ENCODE measurements around the gene TTC7B.

The TTC7B gene

DNA sequence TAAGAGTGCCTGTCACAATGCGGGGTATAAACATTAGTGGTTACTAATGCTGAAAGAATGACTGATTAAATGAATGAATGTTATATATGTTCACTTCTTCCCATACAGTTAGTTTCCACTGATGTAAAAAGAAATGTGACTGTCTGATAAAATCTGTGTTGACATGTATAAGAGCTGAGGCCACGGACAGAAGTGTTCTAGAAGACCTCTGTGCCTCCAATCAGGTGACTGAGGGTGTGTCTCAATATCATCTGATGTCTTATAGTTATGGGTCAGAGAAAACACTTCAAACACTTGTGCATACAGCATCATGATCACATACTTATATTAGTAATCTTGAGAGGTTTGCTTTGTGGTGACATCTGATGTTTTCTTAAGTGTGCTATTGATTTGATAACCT lies 183.4 kb downstream of the TTC7B start:
- no peaks in the 10 kb centered on the region for H3K9me3 ChIP-seq (ENCODE audit: control insufficient read depth, low read length)
- H3K36me3 ChIP-seq (ENCODE audit: control insufficient read depth, insufficient read depth, low read length), result no peaks in the 10 kb centered on the region
- DNase-seq, result no peak
- H3K27me3 ChIP-seq (replicated peaks; ENCODE audit: control insufficient read depth, insufficient read depth, low read length, poor library complexity, severe bottlenecking), result no peaks in the 10 kb centered on the region
- no peaks in the 10 kb centered on the region for H3K4me1 ChIP-seq (ENCODE audit: control insufficient read depth, insufficient read depth, low read length, poor library complexity, severe bottlenecking)
- H3K27ac ChIP-seq (ENCODE audit: insufficient read depth, low read length, poor library complexity, severe bottlenecking), result no peak overlapping the region
- no peak overlapping the region for H3K4me3 ChIP-seq (ENCODE audit: insufficient read depth, low read depth, low read length, poor library complexity, severe bottlenecking)

DNA sequence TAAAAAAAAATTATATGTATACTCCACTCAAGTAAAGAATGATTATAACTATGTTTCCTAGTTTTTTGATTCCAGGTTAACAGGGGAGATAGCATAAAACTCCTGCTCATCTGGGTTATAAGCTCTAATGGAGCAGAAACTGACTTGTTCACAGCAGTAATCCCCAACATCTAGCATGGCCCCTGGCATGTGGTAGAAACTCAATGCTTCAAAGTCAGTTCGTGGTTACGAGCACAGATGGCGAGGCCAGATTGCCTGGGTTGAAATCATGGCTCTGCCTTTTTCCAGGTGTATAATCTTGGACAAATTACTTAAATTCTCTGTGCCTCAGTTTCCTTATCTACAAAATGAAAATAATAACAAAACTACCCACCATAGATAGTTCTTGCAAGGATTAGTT lies 183.8 kb downstream of the TTC7B start:
- no peak for DNase-seq

DNA sequence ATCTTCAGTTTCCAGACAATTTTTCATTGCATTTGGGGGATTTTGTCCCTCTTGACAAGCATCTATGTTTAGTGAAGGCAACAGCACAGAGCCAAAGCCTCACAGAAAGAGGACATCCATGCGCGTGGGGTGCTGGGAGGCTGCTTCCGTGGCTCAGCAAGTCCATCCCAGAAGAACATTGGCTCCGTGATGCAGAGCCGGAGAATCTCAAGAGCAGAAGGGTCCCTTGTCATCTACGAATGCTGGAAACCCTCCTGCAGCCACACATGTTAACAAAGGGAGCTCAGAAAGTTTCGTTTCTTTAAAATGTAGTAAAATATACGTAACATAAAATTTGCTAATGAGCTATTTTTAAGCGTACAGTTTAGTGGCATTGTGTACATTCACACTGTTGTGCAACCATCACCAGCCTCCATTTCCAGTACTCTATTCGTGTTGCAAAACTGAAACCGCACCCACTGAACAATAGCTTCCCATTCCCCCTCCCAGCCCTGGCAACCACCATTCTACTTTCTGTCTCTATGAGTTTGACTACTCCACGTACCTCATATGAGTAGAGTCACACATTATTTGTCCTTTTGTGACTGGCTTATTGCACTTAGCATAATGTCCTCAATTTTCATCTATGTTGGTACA lies 185.9 kb downstream of the TTC7B start:
- Histone ChIP-seq H3K9me3 (ENCODE audit: control insufficient read depth, low read length) (no peaks in the 10 kb centered on the region), H3K36me3 (ENCODE audit: control insufficient read depth, insufficient read depth, low read length) (no peaks in the 10 kb centered on the region), H3K4me3 (ENCODE audit: insufficient read depth, low read depth, low read length, poor library complexity, severe bottlenecking) (no peak overlapping the region), H3K27ac (ENCODE audit: insufficient read depth, low read length, poor library complexity, severe bottlenecking) (no peak overlapping the region), H3K4me1 (ENCODE audit: control insufficient read depth, insufficient read depth, low read length, poor library complexity, severe bottlenecking) (no peaks in the 10 kb centered on the region), H3K27me3 (replicated peaks; ENCODE audit: control insufficient read depth, insufficient read depth, low read length, poor library complexity, severe bottlenecking) (no peaks in the 10 kb centered on the region)
- no peak for DNase-seq

More for the DNA sequence above, 183.8 kb downstream of the TTC7B start:
- Histone ChIP-seq H3K9me3 (ENCODE audit: control insufficient read depth, low read length) (no peaks in the 10 kb centered on the region), H3K36me3 (ENCODE audit: control insufficient read depth, insufficient read depth, low read length) (no peaks in the 10 kb centered on the region), H3K27me3 (replicated peaks; ENCODE audit: control insufficient read depth, insufficient read depth, low read length, poor library complexity, severe bottlenecking) (no peaks in the 10 kb centered on the region), H3K4me3 (ENCODE audit: insufficient read depth, low read depth, low read length, poor library complexity, severe bottlenecking) (no peak overlapping the region), H3K27ac (ENCODE audit: insufficient read depth, low read length, poor library complexity, severe bottlenecking) (no peak overlapping the region), H3K4me1 (ENCODE audit: control insufficient read depth, insufficient read depth, low read length, poor library complexity, severe bottlenecking) (no peaks in the 10 kb centered on the region)

DNA sequence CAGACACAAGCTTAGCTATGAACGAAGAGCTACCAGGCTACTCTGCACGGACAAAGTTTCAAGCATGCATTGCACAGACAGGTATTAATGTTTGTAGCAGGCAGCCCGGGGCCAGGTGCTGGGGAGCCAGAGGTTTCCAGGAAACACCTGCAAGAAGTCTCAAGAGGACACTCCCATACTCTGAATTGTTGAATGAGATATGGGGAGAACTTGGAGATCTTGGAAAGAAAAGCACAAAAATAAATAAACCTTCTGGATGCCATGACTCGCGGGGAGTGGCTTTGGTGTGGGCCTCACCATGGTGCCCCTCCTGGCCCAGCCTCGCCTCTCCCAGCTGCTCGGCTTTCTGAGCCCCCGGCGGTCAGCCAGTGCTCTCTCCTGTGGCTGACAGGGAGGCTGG lies 186.8 kb downstream of the TTC7B start:
- H3K4me3 ChIP-seq (ENCODE audit: insufficient read depth, low read depth, low read length, poor library complexity, severe bottlenecking), result no peak overlapping the region
- no peak for DNase-seq
- H3K4me1 ChIP-seq (ENCODE audit: control insufficient read depth, insufficient read depth, low read length, poor library complexity, severe bottlenecking), result no peaks in the 10 kb centered on the region
- no peaks in the 10 kb centered on the region for H3K27me3 ChIP-seq (replicated peaks; ENCODE audit: control insufficient read depth, insufficient read depth, low read length, poor library complexity, severe bottlenecking)
- no peak overlapping the region for H3K27ac ChIP-seq (ENCODE audit: insufficient read depth, low read length, poor library complexity, severe bottlenecking)
- no peaks in the 10 kb centered on the region for H3K36me3 ChIP-seq (ENCODE audit: control insufficient read depth, insufficient read depth, low read length)
- H3K9me3 ChIP-seq (ENCODE audit: control insufficient read depth, low read length), result no peaks in the 10 kb centered on the region

DNA sequence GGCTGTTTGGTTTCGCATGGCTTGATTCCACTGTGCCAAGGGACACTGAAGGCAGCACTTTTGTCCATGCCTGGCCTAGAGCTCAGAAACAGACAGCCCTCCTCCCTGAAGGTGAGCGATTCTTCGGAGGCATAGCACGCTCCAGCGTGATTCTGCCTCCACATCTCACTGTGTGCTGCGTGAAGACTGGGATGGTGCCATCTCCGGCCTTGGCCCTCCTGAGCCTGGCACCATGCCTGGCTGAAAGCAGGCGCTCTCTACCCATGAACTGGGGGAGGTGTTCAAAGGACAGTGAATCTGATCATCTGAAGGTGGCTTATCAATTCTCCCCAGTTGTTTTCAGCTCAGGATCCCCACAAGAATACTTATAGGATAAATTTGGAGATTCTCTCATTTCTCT lies 187.4 kb downstream of the TTC7B start:
- H3K4me1 ChIP-seq (ENCODE audit: control insufficient read depth, insufficient read depth, low read length, poor library complexity, severe bottlenecking), result no peaks in the 10 kb centered on the region

DNA sequence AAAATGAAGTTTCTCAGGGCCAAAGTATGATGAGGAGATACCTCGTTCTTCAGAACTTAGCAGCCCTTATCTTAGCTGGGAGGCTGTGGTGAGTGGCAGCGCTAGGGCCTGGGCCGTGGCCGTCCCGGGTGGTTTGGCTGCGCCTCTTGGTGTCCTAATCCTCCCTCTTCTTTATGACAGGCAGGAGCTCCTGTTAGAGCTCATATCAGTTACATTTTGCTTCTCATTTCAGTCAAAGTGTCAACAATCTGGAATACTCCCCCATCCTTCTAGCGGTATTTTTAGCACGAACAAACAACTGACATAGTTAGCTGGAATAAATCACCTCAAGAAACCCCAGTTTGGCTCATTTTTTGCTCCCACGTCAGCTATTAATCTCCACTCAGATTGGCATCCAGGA lies 188.8 kb downstream of the TTC7B start:
- Histone ChIP-seq H3K36me3 (ENCODE audit: control insufficient read depth, insufficient read depth, low read length) (no peaks in the 10 kb centered on the region), H3K4me3 (ENCODE audit: insufficient read depth, low read depth, low read length, poor library complexity, severe bottlenecking) (no peak overlapping the region), H3K4me1 (ENCODE audit: control insufficient read depth, insufficient read depth, low read length, poor library complexity, severe bottlenecking) (no peaks in the 10 kb centered on the region), H3K9me3 (ENCODE audit: control insufficient read depth, low read length) (no peaks in the 10 kb centered on the region), H3K27ac (ENCODE audit: insufficient read depth, low read length, poor library complexity, severe bottlenecking) (no peak overlapping the region), H3K27me3 (replicated peaks; ENCODE audit: control insufficient read depth, insufficient read depth, low read length, poor library complexity, severe bottlenecking) (no peaks in the 10 kb centered on the region)
- DNase-seq, result no peak

More for the DNA sequence above, 187.4 kb downstream of the TTC7B start:
- no peaks in the 10 kb centered on the region for H3K9me3 ChIP-seq (ENCODE audit: control insufficient read depth, low read length)
- no peaks in the 10 kb centered on the region for H3K27me3 ChIP-seq (replicated peaks; ENCODE audit: control insufficient read depth, insufficient read depth, low read length, poor library complexity, severe bottlenecking)
- DNase-seq, result no peak
- H3K36me3 ChIP-seq (ENCODE audit: control insufficient read depth, insufficient read depth, low read length), result no peaks in the 10 kb centered on the region
- no peak overlapping the region for H3K27ac ChIP-seq (ENCODE audit: insufficient read depth, low read length, poor library complexity, severe bottlenecking)
- no peak overlapping the region for H3K4me3 ChIP-seq (ENCODE audit: insufficient read depth, low read depth, low read length, poor library complexity, severe bottlenecking)

DNA sequence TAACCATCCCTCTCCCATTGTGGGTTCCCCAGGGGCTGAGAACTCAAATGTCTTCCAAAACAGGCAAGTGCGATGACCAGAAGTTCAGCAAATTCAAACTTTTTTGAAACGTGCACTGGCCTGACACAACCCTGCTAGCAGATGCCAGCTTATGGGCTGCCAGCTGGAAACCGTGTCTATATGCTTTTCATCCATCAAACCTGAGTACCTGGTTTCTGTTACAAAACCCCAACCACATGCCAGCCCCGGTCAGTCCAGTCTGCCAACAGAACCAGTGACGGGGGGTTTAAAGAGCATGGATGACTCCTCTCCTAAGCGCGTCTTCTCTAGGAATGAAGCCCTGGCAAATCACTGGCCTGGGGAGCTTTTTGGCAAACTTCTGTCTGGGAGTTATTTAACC lies 189.7 kb downstream of the TTC7B start:
- no peak overlapping the region for H3K27ac ChIP-seq (ENCODE audit: insufficient read depth, low read length, poor library complexity, severe bottlenecking)
- no peaks in the 10 kb centered on the region for H3K9me3 ChIP-seq (ENCODE audit: control insufficient read depth, low read length)
- H3K4me3 ChIP-seq (ENCODE audit: insufficient read depth, low read depth, low read length, poor library complexity, severe bottlenecking), result no peak overlapping the region
- H3K36me3 ChIP-seq (ENCODE audit: control insufficient read depth, insufficient read depth, low read length), result no peaks in the 10 kb centered on the region
- H3K27me3 ChIP-seq (replicated peaks; ENCODE audit: control insufficient read depth, insufficient read depth, low read length, poor library complexity, severe bottlenecking), result no peaks in the 10 kb centered on the region
- H3K4me1 ChIP-seq (ENCODE audit: control insufficient read depth, insufficient read depth, low read length, poor library complexity, severe bottlenecking), result no peaks in the 10 kb centered on the region
- no peak for DNase-seq

DNA sequence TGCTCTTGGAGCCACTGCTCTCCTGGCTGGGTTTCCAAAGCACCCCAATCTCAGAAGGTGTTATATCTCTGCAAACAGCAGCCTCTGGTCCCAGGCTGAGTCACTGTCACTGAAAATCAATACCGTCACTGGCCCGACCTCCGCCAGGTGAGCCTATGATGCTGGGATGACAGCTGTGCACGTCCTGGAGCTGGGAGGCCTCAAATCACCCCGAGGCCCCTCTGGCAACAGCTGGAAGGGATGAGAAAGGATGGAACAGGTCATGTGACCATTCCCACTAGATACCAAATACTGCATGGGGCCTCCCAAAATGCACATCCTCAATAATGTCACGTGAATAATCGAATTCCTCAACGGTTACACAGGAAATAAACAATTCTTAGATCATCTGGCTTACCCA lies 190.8 kb downstream of the TTC7B start:
- Histone ChIP-seq H3K9me3 (ENCODE audit: control insufficient read depth, low read length) (no peaks in the 10 kb centered on the region), H3K27me3 (replicated peaks; ENCODE audit: control insufficient read depth, insufficient read depth, low read length, poor library complexity, severe bottlenecking) (no peaks in the 10 kb centered on the region), H3K4me3 (ENCODE audit: insufficient read depth, low read depth, low read length, poor library complexity, severe bottlenecking) (no peak overlapping the region), H3K27ac (ENCODE audit: insufficient read depth, low read length, poor library complexity, severe bottlenecking) (no peak overlapping the region), H3K4me1 (ENCODE audit: control insufficient read depth, insufficient read depth, low read length, poor library complexity, severe bottlenecking) (no peaks in the 10 kb centered on the region), H3K36me3 (ENCODE audit: control insufficient read depth, insufficient read depth, low read length) (no peaks in the 10 kb centered on the region)
- DNase-seq, result no peak

DNA sequence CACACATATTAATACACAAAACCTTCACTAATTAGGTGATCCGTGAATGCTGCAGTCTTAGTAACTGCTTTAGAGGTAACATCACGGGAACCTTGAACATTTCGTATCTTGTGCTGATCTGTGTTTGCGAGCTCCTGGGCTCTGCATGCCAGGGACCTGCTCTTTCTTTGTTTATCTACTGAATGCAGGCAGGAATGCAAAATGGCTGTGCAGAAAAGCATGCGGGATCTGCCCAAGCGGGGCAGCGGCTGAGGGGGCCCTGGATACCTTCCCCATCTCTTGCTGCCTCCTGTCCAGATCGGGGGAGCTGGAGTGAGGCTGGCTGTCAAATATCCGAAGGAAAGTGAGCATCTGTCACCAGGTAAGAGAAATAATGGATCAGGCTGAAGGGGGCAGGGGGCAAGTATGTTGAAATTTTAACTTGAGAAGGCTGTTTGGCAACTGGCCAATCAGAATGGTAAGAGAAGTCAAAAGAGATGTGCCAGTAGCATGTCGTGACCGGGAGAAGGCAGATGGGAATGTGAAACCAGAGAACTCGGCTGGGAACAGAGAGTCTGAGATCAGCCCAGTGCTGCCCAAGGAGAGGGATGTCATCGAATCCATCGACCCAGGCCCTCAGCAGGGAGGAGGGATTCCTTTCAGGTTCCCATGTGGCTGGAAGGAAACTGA lies 191.4 kb downstream of the TTC7B start:
- H3K27me3 ChIP-seq (replicated peaks; ENCODE audit: control insufficient read depth, insufficient read depth, low read length, poor library complexity, severe bottlenecking), result no peaks in the 10 kb centered on the region
- no peaks in the 10 kb centered on the region for H3K9me3 ChIP-seq (ENCODE audit: control insufficient read depth, low read length)
- H3K36me3 ChIP-seq (ENCODE audit: control insufficient read depth, insufficient read depth, low read length), result no peaks in the 10 kb centered on the region
- H3K4me1 ChIP-seq (ENCODE audit: control insufficient read depth, insufficient read depth, low read length, poor library complexity, severe bottlenecking), result no peaks in the 10 kb centered on the region
- H3K27ac ChIP-seq (ENCODE audit: insufficient read depth, low read length, poor library complexity, severe bottlenecking), result no peak overlapping the region
- DNase-seq, result no peak
- H3K4me3 ChIP-seq (ENCODE audit: insufficient read depth, low read depth, low read length, poor library complexity, severe bottlenecking), result no peak overlapping the region

DNA sequence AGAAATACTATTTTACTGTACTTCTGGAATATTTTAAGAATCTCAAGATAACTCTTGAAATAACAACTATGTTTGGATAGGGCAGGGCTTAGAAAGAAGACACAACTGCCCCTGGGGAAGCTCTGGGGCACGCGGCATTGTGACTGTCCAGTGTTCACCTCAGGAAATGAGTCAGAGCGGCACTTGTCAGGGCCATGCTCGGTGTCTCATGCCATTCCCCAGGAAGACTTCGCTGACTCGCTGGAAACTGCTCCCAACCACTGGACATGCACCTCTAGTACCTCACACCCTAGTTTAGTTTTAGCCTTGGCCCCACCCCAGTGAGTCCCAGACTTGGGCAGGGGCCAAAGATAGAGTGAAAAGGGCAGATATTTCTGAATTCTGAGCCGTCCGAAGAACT lies 192.0 kb downstream of the TTC7B start:
- H3K36me3 ChIP-seq (ENCODE audit: control insufficient read depth, insufficient read depth, low read length), result no peaks in the 10 kb centered on the region
- no peak for DNase-seq
- H3K4me3 ChIP-seq (ENCODE audit: insufficient read depth, low read depth, low read length, poor library complexity, severe bottlenecking), result no peak overlapping the region
- H3K27ac ChIP-seq (ENCODE audit: insufficient read depth, low read length, poor library complexity, severe bottlenecking), result no peak overlapping the region
- H3K9me3 ChIP-seq (ENCODE audit: control insufficient read depth, low read length), result no peaks in the 10 kb centered on the region
- no peaks in the 10 kb centered on the region for H3K4me1 ChIP-seq (ENCODE audit: control insufficient read depth, insufficient read depth, low read length, poor library complexity, severe bottlenecking)
- no peaks in the 10 kb centered on the region for H3K27me3 ChIP-seq (replicated peaks; ENCODE audit: control insufficient read depth, insufficient read depth, low read length, poor library complexity, severe bottlenecking)
